HepG2 (cell line): ENCODE measurements around the gene TJAP1. TPM values are rescaled to one million over a fixed set of nuclear protein-coding genes. Genes with fewer than 3 reads are reported as not detected.
A peak's percentile ranks its signal among the peaks of the same experiment; 100 is the strongest.

ENCODE experiments used
- CBX1 ChIP-seq: IDR thresholded peaks from one replicate; pipeline ENCODE4 v1.6.1; 2016; ENCODE audit warnings: antibody characterized with exemption, low read depth
- CC2D1A ChIP-seq: sonication (generic); formaldehyde crosslinking; IDR thresholded peaks from 2 replicates; pipeline ENCODE4 v1.8.1; 2023; ENCODE audit warnings: mild to moderate bottlenecking, missing genetic modification reagents
- CENPBD1 ChIP-seq: sonication (generic); formaldehyde crosslinking; IDR thresholded peaks from 2 replicates; pipeline ENCODE4 v1.8.0; 2022; ENCODE audit warnings: missing genetic modification reagents, low read depth, mild to moderate bottlenecking, borderline replicate concordance
- DMAP1 ChIP-seq: IDR thresholded peaks from 2 replicates; pipeline ENCODE4 v1.6.1; 2016
- E2F1 ChIP-seq: sonication (generic); formaldehyde crosslinking; IDR thresholded peaks from 2 replicates; pipeline ENCODE4 v1.5.0; 2020; ENCODE audit warnings: missing genetic modification reagents
- HMGXB3 ChIP-seq: sonication (generic); formaldehyde crosslinking; IDR thresholded peaks from 2 replicates; pipeline ENCODE4 v1.4.0; 2020; ENCODE audit warnings: missing genetic modification reagents, borderline replicate concordance
- JARID2 ChIP-seq: sonication (generic); formaldehyde crosslinking; IDR thresholded peaks from 2 replicates; pipeline ENCODE4 v1.8.1; 2023; ENCODE audit warnings: missing genetic modification reagents, inconsistent platforms; ENCODE audit not compliant: insufficient replicate concordance
- KMT2B ChIP-seq: IDR thresholded peaks from 2 replicates; pipeline ENCODE4 v1.6.1; 2016; ENCODE audit warnings: missing genetic modification reagents, missing compliant biosample characterization
- MEF2D ChIP-seq: sonication (generic); formaldehyde crosslinking; IDR thresholded peaks from 2 replicates; pipeline ENCODE4 v1.5.1; 2020; ENCODE audit warnings: mild to moderate bottlenecking, missing genetic modification reagents
- MZF1 ChIP-seq: sonication (generic); formaldehyde crosslinking; IDR thresholded peaks from 2 replicates; pipeline ENCODE4 v1.8.1; 2023; ENCODE audit warnings: mild to moderate bottlenecking, missing genetic modification reagents, borderline replicate concordance
- TCF7 ChIP-seq: sonication (generic); IDR thresholded peaks from 2 replicates; pipeline ENCODE4 v1.6.1; 2016; ENCODE audit warnings: antibody characterized with exemption, low read depth
- ZBTB38 ChIP-seq: sonication (generic); formaldehyde crosslinking; IDR thresholded peaks from 2 replicates; pipeline ENCODE4 v1.5.1; 2020; ENCODE audit warnings: mild to moderate bottlenecking, missing genetic modification reagents
- ZNF256 ChIP-seq: sonication (generic); formaldehyde crosslinking; conservative IDR thresholded peaks from 2 replicates; pipeline ENCODE4 v1.4.0; 2020; ENCODE audit warnings: missing genetic modification reagents
- ZNF484 ChIP-seq: sonication (generic); formaldehyde crosslinking; IDR thresholded peaks from 2 replicates; pipeline ENCODE4 v1.5.1; 2020; ENCODE audit warnings: mild to moderate bottlenecking, low read depth, missing genetic modification reagents, borderline replicate concordance
- polyA plus RNA-seq, 8 experiments: library from polyadenylated mRNA; depleted of rRNA in 3 of 8; stranded (reverse) in 7 of 8; unstranded in 1 of 8; fragments of >200 nt; fragmentation: Illumina TruSeq in 4 of 8; extraction: Trizol in 4 of 8; gene quantifications; 2 replicates each; pipeline versions ENCODE4 v1.2.1 to v1.2.3, GENCODE V29; 2011 to 2016; ENCODE audit warnings: low read depth in 4 of 8, missing spikeins in 1 of 8, mixed read lengths in 1 of 8; ENCODE audit not compliant: insufficient read depth in 1 of 8
- total RNA-seq, 5 experiments: library from RNA; depleted of rRNA; stranded (reverse); fragments of >200 nt; fragmentation: Illumina TruSeq; extraction: Trizol; gene quantifications; 2 replicates each; pipeline ENCODE4 v1.2.3, GENCODE V29; 2016; ENCODE audit warnings: low read depth in 1 of 5

Gene TJAP1
- total and polyA plus RNA-seq, 2 of the 13 experiments (the other 11 are each of a cell fraction or from before 2014, with no cell fraction given), result 15.7 to 41.6 TPM

- 0 out of 2 replicates have a peak, but pooled peaks have one; percentile 33 for TF ChIP-seq DMAP1
- TF ChIP-seq MEF2D (CRISPR knock-in tag), result no peak
- TF ChIP-seq E2F1, result no peak
- TF ChIP-seq MZF1 (CRISPR knock-in tag), result no peak
- no peak for TF ChIP-seq CBX1
- no peak for TF ChIP-seq KMT2B (CRISPR knock-in tag)
- no peak for TF ChIP-seq CENPBD1
- 0 out of 2 replicates have a peak, but pooled peaks have one; percentile 41 for TF ChIP-seq CC2D1A (CRISPR knock-in tag)
- TF ChIP-seq JARID2 (CRISPR knock-in tag), result no peak
- TF ChIP-seq ZNF256 (CRISPR knock-in tag), result no peak
- TF ChIP-seq HMGXB3 (CRISPR knock-in tag), result 0 out of 2 replicates have a peak, but pooled peaks have one; percentile 20
- no peak for TF ChIP-seq TCF7
- TF ChIP-seq ZNF484 (CRISPR knock-in tag), result no peak
- TF ChIP-seq ZBTB38 (CRISPR knock-in tag), result no peak
These were observed 29.5 kb downstream of the TJAP1 start (continued) for GRCh38 chr6:43506667-43507471.
